NCI-H524 treated with DMSO at 0.1 percent for 48 hours (cell line): ENCODE data around the gene FSIP1.
A peak's percentile ranks its signal among the peaks of the same experiment; 100 is the strongest.
"Not testable (repeated sequence)": the region's sequence is repeated elsewhere in the genome, so short reads cannot be mapped to it uniquely, and the experiment has no call there.

Experiments used
- DNase-seq: peaks from one replicate; lab custom pipeline; 2025; lab: John Stamatoyannopoulos, UW

The FSIP1 gene

GRCh38 chr15:39782441-39783138 lies at the start of gene FSIP1:
Gene FSIP1 (minus strand): TSS chr15:39782841. CDS start chr15:39776524, 6,317 bp downstream.
- peak; percentile 79 for DNase-seq

- no peak for DNase-seq
Observed at GRCh38 chr15:39830166-39830565, 47.5 kb upstream of the FSIP1 start.

- DNase-seq: peak; percentile 77
Observed at GRCh38 chr15:39828374-39828931, 45.8 kb upstream of the FSIP1 start.

GRCh38 chr15:39826975-39827374 lies 44.3 kb upstream of the FSIP1 start:
- no peak for DNase-seq

DNA sequence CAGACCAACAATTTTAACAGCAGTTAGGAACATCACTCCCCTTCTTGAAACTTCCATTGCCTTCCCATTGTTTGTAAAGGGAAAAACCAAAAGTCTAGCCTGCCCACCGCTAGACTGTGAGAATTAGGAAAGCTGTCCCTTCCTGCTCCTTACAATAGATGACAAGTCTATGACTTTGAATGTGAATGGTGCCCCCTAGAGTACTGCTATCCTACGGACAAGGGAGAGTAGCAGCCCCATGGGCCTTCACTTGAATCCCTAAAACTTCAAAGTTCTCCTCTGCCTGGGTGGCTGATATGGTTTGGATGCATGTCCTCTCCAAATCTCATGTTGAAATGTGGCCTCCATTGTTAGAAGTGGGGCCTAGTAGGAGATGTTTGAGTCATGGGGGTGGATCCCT lies 41.0 kb upstream of the FSIP1 start:
- DNase-seq: no peak

DNA sequence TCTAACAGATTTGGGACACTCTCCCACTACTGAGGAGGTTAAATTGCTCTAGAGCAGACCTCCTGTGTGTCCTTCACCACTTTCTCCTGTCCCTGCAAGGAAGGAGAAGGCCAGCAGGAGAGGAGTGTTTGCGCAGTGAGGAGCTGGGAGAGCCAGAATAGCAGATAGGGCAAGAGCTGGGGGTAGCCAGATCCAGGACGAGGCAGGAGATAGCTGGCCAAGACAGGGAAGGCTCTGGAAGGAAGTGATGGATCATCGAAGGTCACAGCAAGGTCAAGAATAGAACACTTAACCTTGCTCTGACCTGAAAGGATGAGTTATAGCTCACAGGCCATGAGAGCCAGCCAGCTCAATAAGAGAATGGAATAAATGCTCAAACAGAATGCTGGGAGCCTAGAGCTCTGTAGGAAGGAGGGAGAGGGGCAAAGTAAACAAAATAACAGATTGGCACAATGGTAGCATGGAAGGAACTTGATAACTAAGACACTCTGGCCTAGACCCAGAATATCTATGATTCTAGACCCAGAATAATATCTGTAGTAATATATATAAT lies 37.5 kb upstream of the FSIP1 start:
- no peak for DNase-seq

GRCh38 chr15:39819533-39819932 lies 36.9 kb upstream of the FSIP1 start:
- no peak for DNase-seq

GRCh38 chr15:39817892-39818291 lies 35.3 kb upstream of the FSIP1 start:
- no peak for DNase-seq

DNA sequence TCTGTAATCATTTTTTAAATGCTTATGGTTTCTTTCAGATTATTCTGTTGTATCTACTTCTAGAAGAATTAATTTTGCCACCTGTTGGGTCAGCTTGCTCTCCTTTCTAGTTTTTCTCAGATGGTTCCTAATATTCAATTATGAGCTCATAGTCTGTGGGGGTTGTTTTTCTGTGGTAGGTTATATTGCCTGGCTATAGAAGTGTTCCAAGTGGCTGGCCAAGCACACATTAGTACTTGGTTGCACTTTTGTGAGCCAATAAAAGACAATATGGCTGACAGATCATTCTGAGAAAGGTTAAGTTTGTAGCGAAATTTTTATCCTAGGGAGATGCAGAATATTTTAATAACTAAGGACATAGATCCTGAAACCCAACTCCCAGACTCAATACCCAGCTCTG lies 31.8 kb upstream of the FSIP1 start:
- DNase-seq: no peak

DNA sequence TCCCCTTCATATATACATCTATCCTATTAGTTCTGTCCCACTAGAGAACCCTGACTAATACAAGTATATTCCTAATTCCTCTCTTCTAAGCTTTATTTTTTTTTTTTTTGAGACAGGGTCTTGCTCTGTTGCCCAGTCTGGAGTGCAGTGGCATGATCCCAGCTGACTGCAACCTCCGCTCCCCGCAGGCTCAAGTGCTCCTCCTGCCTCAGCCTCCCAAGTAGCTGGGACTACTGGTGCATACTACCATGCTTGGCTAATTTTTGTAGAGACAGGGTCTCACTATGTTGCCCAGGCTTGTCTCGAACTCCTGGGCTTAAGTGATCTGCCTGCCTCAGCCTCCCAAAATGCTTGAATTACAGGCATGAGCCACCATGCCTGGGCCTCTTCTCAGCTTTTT lies 30.0 kb upstream of the FSIP1 start:
- DNase-seq: not testable (repeated sequence)

- no peak for DNase-seq
Observed at GRCh38 chr15:39808909-39809308, 26.3 kb upstream of the FSIP1 start.

- DNase-seq: no peak
Observed at GRCh38 chr15:39807791-39808190, 25.1 kb upstream of the FSIP1 start.

DNA sequence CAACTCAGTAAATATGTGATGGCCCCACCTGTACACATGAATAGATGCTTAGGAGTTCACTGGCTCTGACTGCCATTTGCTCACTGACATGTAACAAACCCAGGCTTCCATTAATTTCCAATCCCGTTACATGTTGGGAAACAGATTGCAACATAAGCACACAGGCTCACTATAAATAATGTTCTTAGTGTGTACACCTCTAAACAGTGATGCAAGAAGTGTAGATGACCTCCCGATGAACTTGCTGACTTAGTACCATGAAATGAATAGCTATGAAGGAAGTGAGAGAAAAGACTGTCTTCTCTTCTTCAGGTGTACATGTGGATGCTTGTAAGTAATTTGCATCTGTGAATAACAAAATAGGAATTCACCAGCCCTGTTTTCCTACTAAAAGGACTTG lies 21.4 kb upstream of the FSIP1 start:
- no peak for DNase-seq

GRCh38 chr15:39803016-39803415 lies 20.4 kb upstream of the FSIP1 start:
- DNase-seq: no peak

DNA sequence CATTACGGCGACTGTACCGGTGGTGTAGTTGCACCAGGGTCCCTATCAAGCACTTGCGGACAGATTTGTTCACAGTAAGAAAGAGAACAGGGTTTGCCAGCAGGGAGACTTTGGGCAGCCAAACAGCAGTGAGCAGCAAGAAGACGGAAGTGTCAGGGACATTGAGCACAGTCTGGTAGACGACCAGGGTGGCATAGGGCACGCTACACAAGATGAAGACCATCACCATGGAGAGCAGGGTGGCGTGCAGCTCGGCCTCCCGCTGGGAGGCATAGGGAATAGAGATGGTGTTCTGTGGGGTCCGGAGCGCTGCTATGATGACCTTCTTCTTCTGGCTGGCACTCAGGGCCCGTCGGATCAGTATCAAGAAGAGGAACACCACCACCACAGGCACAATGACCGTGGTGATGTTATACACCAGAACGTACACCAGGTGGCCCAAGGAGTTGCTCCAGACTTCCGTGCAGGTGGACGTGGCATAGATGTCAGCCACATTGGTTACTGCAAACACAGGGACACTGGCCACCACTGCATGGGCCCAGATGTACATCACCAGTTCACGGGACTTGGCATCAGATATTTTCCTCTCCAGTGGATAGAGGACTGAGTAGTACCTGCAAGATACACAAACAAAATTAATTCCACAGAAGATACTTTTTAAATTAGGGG lies 19.1 kb upstream of the FSIP1 start:
- DNase-seq: no peak

- DNase-seq: no peak
Observed at GRCh38 chr15:39799552-39800011, 16.9 kb upstream of the FSIP1 start.

- no peak for DNase-seq
Observed at GRCh38 chr15:39798382-39798781, 15.7 kb upstream of the FSIP1 start.

- DNase-seq: no peak
Observed at GRCh38 chr15:39797407-39797806, 14.8 kb upstream of the FSIP1 start.

DNA sequence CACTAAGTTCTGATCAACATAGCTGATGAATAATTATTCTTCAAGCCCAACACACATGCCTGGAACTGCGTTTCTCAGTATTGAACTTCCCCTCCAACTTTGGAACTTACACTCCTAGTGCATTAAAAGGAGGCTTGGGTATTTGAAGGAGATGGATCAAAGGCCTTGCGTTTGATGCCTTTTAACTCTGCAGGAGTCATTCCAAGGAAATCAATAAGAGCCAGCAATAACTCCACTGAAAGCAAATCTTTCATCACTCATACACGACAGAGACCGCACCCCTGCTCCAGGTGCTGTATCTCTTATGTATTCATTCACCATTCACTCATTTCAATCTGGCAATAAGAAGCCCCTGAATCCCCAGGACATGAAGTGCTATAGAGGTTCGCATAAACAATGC lies 14.0 kb upstream of the FSIP1 start:
- no peak for DNase-seq

- no peak for DNase-seq
Observed at GRCh38 chr15:39795486-39795885, 12.8 kb upstream of the FSIP1 start.

- DNase-seq: no peak
Observed at GRCh38 chr15:39794954-39795353, 12.3 kb upstream of the FSIP1 start.

GRCh38 chr15:39793923-39794322 lies 11.3 kb upstream of the FSIP1 start:
- no peak for DNase-seq

DNA sequence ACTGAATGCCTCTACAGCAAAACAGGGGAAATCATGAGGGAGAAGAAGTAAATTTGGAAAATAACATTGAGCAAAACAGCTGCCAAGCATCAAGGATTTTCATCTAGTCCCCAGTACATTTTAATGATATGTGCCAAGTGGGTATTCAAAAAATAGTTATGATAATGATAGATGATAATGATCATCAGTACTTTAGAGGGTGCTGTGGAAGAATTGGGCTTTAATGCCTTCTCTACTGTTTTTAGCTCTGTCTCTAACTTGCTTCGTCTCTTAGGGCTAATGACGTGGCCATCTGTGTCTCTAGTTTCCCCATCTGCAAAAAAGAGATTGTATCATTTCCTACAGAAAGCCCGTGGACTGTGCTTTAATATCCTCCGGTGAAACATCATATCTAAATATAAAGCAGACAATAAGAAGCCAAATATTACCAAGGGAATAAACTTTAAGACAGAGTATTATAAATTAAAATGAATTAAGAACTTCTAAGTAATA lies 10.2 kb upstream of the FSIP1 start:
- DNase-seq: no peak
